Measurements from ENCODE around the gene STIM2. TPM values are rescaled to one million over a fixed set of nuclear protein-coding genes. Genes with fewer than 3 reads are reported as not detected.
"Not testable (repeated sequence)": the region's sequence is repeated elsewhere in the genome, so short reads cannot be mapped to it uniquely, and the experiment has no call there.

The STIM2 gene
- total RNA-seq, 1 donor from 2014 or later, result 51.0 TPM

DNA sequence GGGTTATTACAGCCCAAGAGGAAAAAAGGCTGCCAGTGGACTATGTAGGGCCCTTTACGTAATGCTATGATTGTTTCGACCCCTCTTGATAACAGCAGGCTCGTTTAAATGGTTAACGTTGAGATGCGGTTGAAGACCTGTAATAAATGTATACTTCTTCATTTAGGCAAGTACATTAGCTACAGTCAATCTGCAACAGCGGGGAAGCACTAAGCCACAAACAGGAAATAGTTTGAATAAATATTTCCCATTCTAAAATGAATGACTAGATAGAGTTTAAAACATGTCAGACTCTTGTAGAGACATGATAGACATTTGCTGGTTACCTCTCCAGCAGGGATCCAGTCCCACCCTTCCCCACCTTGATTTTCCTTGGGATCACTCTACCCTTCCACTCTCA, 38.1 kb upstream of the STIM2 start:
- no peak overlapping the region for H3K4me3 Mint-ChIP-seq
- DNase-seq (ENCODE audit: low spot score in 2 of 2, unreplicated experiment in 2 of 2), result no peak
- H3K36me3 Mint-ChIP-seq, result peaks cover 7% of the 10 kb centered on the region
- no peaks in the 10 kb centered on the region for H3K4me1 Mint-ChIP-seq
- peaks cover 14% of the 10 kb centered on the region for H3K9me3 Mint-ChIP-seq
- H3K27me3 Mint-ChIP-seq (ENCODE audit: low read depth), result no peaks in the 10 kb centered on the region
- H3K27ac Mint-ChIP-seq, result no peak overlapping the region
- TF ChIP-seq CTCF (IDR thresholded peaks at IDR 0.05; ENCODE audit: unreplicated experiment), result no peak

GRCh38 chr4:26822974-26823373, 37.7 kb upstream of the STIM2 start:
- H3K4me1 Mint-ChIP-seq; H3K27ac Mint-ChIP-seq; H3K4me3 Mint-ChIP-seq; H3K36me3 Mint-ChIP-seq; H3K27me3 Mint-ChIP-seq (ENCODE audit: low read depth); DNase-seq (ENCODE audit: low spot score in 2 of 2, unreplicated experiment in 2 of 2): not testable (repeated sequence)
- H3K9me3 Mint-ChIP-seq, result peaks cover 14% of the 10 kb centered on the region

DNA sequence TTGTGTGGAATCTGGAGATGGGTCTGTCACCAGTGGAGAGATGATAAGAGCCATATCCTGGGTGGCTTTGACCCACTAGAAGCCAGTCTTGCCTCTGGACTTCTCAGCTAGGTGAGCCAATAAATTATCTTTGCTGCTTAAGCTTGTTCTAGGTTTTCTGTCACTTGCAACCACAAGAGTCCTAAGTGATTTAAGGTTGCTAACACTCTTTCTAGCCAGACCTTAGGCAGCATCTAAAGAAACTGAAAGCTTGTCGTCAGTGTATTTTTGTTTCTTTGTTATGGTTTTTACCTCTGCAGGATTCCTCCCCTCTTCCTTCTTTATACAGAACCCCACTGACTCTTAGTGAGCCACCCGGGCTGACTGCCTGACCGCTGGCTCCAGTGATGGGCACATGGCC, 37.1 kb upstream of the STIM2 start:
- no peak for DNase-seq (ENCODE audit: low spot score in 2 of 2, unreplicated experiment in 2 of 2)
- no peaks in the 10 kb centered on the region for H3K27me3 Mint-ChIP-seq (ENCODE audit: low read depth)
- TF ChIP-seq CTCF (IDR thresholded peaks at IDR 0.05; ENCODE audit: unreplicated experiment), result no peak
- no peak overlapping the region for H3K27ac Mint-ChIP-seq
- no peak overlapping the region for H3K4me3 Mint-ChIP-seq
- H3K4me1 Mint-ChIP-seq, result no peaks in the 10 kb centered on the region
- peaks cover 14% of the 10 kb centered on the region for H3K9me3 Mint-ChIP-seq
- H3K36me3 Mint-ChIP-seq, result peaks cover 7% of the 10 kb centered on the region

GRCh38 chr4:26824667-26825066, 36.0 kb upstream of the STIM2 start:
- Mint-ChIP-seq H3K27ac (no peak overlapping the region), H3K4me1 (no peaks in the 10 kb centered on the region), H3K4me3 (no peak overlapping the region), H3K9me3 (peaks cover 14% of the 10 kb centered on the region), H3K27me3 (ENCODE audit: low read depth) (no peaks in the 10 kb centered on the region), H3K36me3 (peaks cover 7% of the 10 kb centered on the region)
- TF ChIP-seq CTCF (IDR thresholded peaks at IDR 0.05; ENCODE audit: unreplicated experiment), result no peak
- DNase-seq (ENCODE audit: low spot score in 2 of 2, unreplicated experiment in 2 of 2), result no peak

DNA sequence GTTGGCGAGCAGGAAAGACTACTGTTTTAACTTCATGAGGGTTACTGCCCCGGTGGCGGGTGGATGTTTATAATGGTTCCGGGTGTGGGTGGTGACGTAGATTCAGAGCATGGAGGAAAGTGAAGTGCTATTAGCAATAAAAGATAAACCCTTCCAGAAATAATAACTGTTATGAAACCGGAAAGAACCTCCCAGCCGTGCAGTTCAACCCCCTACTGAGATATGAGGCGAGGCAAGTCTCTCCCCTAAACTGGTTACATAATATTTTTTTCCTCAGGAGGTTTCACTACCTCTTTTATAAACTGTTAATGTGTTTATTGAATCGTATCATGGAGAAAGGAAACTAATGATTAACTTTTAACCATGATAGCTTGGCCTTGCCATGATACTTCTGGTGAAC, 33.9 kb upstream of the STIM2 start:
- no peak for DNase-seq (ENCODE audit: low spot score in 2 of 2, unreplicated experiment in 2 of 2)
- H3K4me3 Mint-ChIP-seq, result no peak overlapping the region
- TF ChIP-seq CTCF (IDR thresholded peaks at IDR 0.05; ENCODE audit: unreplicated experiment), result no peak
- H3K27ac Mint-ChIP-seq, result no peak overlapping the region
- peaks cover 7% of the 10 kb centered on the region for H3K36me3 Mint-ChIP-seq
- no peaks in the 10 kb centered on the region for H3K4me1 Mint-ChIP-seq
- H3K27me3 Mint-ChIP-seq (ENCODE audit: low read depth), result no peaks in the 10 kb centered on the region
- H3K9me3 Mint-ChIP-seq, result peaks cover 5% of the 10 kb centered on the region

GRCh38 chr4:26827336-26827735, 33.3 kb upstream of the STIM2 start:
- not testable (repeated sequence) for H3K36me3 Mint-ChIP-seq; H3K27me3 Mint-ChIP-seq (ENCODE audit: low read depth); H3K27ac Mint-ChIP-seq; H3K4me3 Mint-ChIP-seq; H3K4me1 Mint-ChIP-seq; DNase-seq (ENCODE audit: low spot score in 2 of 2, unreplicated experiment in 2 of 2); H3K9me3 Mint-ChIP-seq

DNA sequence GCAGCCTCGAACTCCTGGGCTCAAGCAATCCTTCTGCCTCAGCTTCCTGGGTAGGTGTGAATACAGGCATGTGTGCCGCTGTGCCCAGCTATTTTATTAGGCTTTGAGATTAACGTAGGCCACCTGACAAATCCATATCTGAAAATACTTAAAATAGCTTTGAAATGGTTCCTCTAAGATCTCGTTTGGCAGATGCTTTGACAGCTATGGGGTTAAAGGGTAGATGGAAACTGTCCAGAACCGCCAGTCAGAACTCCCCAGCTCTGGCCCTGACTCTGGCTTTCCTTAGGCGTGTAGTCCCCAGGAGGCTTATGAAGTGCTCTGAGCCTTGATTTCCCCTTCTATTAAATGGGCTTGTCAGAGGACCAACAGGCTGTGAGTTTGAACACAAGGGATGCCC, 32.8 kb upstream of the STIM2 start:
- DNase-seq (ENCODE audit: low spot score in 2 of 2, unreplicated experiment in 2 of 2), result no peak
- Mint-ChIP-seq H3K9me3 (peaks cover 3% of the 10 kb centered on the region), H3K27me3 (ENCODE audit: low read depth) (no peaks in the 10 kb centered on the region), H3K36me3 (peaks cover 5% of the 10 kb centered on the region), H3K27ac (no peak overlapping the region), H3K4me1 (no peaks in the 10 kb centered on the region), H3K4me3 (no peak overlapping the region)
- TF ChIP-seq CTCF (IDR thresholded peaks at IDR 0.05; ENCODE audit: unreplicated experiment), result no peak
